ENCODE data around the gene MYBPC2.

Gene MYBPC2

GRCh38 chr19:50412419-50412818, 20.3 kb upstream of the MYBPC2 start:
- no peak for DNase-seq

GRCh38 chr19:50413096-50413495, 19.6 kb upstream of the MYBPC2 start:
- no peak for DNase-seq

GRCh38 chr19:50413531-50413930, 19.2 kb upstream of the MYBPC2 start:
- DNase-seq, result no peak

DNA sequence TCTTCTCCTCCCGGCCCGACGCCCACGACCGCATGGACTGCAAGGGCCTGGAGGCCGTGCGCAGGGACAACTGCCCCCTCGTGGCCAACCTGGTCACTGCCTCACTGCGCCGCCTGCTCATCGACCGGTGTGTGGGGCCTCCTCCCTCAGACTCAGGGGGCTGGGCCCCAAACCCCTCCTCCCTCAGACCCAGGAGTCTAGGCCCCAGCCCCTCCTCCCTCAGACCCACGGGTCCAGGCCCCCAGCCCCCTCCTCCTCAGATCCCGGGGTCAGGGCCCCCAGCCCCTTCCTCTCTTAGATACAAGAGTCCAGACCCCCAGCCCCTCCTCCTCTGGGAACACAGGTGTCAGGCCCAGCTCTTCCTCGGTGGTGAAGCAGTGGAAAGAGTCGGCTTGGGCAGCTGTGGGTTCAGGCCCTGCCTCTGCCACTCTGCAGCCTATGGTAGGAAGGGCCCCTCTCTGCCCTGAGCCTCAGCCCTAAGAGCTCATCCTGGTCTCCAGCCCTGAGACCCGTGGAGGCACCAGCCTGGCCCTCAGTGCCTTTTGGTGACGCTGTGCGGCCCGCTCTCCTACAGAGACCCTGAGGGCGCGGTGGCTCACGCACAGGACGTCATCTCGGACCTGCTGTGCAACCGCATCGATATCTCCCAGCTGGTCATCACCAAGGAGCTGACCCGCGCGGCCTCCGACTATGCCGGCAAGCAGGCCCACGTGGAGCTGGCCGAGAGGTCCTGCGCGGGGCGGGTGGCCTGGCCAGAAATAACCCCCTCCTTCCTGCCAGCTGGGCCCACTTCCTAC, 17.6 kb upstream of the MYBPC2 start:
- peak; percentile 64 to 76 for DNase-seq

GRCh38 chr19:50415661-50416033, 17.0 kb upstream of the MYBPC2 start:
- DNase-seq, result no peak

DNA sequence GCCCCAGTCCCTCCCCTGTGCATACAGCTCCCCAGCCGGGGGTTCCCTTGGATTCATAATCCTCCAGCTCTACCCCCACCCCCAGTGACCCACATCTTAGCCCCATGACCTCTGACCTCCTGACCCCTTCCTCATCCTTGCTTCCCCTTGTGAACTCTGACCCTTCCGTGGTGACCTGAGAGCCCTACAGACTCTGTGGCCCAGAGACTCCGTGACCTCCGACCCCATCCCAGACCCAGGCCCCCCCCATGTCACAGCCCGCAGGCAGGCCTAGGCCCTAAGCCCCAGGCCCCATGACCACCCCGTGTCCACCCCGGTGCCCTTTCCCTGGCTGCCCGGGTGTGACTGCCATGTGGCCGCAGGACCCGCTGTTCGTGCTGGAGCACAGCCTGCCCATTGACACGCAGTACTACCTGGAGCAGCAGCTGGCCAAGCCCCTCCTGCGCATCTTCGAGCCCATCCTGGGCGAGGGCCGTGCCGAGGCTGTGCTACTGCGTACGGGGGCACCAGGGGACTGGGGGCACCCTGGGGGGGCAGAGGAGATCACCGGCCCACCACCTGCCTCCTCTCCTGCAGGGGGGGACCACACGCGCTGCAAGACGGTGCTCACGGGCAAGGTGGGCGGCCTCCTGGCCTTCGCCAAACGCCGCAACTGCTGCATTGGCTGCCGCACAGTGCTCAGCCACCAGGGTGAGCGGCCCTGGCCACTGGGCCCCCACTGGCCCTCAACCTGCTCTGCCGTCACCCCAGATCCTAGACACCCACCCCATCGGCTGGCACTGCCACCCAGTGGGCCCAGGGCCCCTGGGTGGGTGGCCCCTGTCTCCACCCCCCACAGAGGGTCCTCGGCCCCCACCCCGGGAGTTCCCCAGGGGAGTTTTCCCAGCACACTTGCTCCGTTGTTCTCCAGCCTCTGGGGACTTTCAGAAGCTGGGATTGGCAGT, 16.4 kb upstream of the MYBPC2 start:
- DNase-seq, result no peak

GRCh38 chr19:50417111-50418081, 15.3 kb upstream of the MYBPC2 start:
- no peak for DNase-seq

DNA sequence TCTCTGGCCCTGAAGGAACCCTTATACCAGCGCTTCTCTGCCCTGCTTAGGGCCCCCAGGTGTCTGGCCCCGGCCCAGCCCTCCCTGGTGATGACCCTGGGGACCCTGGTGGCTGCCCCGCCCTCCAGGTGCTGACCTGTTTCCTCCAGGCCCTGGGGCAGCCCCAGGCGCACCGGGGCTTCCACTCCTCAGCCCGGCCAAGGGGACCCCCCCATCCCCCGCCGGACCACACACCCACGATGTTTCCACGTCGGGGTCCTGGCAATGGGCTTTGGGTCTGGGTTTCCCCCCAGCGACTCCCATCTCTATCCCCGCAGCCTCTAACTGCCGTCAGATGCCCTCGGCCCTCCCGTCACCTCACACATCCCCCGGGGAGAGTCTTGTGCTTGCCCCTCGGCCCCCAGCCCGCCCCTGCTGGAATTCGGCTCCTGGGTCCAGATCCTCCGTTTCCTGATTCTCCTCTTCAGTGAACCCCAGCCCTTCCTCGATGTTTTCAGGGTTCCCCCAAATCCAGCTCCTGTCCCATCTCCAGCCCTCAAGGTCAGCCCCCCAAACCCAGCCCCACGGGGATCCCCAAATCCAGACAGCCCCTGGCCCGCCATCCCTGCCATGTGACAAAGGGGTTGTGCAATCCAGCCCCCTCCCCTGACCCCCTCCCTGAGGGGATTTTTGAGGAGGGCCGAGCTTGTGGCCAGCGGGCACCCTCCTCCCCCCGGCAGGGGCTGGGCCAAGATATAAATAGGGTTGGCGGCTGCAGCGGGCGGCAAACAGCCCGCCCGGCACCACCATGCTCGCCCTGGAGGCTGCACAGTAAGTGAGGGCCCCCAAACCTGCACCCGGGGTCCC, 14.3 kb upstream of the MYBPC2 start, which contains the start of gene SPIB:
Gene SPIB, plus strand, starts transcription at position 763 of the 846 bp plus-strand sequence. Its CDS starts 25 bp downstream, at position 788.
- DNase-seq, result no peak

DNA sequence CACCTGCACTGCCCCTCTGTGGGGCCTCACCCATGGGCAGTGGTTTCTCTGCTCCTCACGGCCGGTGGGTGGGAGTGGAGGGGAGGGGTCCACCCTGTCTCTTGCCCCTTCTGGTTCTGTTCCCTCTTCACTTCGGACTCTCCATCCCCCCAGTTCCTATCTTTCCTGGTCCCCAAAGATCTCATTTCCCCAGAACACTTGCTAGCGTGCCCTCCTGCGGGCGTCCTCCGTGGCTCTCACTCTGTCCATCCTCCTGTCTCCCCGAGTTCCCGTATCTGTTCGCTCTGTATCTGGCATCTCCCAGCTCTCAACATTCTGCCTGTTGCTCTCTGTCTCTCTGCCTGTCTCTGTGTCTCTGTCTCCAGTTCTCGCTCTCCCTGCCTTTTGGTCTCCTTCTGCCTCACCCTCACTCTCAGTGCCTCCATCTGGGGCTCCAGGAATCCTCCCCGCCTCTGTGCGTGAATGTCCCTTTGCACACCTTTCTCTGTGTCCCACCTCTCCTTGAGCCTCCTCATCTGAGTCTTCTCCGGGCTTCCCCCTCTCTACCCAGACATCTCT, 13.6 kb upstream of the MYBPC2 start:
- no peak for DNase-seq

GRCh38 chr19:50419580-50420035, 13.1 kb upstream of the MYBPC2 start:
- no peak for DNase-seq

DNA sequence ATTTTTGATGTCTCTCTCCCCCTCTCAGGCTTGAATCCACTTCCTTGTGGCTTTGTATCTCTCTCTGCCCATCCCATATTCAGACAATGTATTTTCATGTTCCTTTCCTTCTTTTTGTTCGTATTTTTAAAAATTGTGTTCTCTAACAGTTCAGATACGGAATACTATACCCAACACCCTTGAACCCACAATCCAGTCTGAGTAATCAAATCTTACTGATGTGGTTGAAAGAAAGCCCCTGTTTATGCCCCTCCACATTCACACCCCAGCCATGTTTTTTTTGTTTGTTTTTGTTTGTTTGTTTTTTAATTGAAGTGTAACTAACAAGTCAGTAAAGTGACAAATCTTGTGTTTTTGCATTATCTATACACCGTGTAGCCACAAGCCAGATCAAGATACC, 12.6 kb upstream of the MYBPC2 start:
- DNase-seq, result no peak

DNA sequence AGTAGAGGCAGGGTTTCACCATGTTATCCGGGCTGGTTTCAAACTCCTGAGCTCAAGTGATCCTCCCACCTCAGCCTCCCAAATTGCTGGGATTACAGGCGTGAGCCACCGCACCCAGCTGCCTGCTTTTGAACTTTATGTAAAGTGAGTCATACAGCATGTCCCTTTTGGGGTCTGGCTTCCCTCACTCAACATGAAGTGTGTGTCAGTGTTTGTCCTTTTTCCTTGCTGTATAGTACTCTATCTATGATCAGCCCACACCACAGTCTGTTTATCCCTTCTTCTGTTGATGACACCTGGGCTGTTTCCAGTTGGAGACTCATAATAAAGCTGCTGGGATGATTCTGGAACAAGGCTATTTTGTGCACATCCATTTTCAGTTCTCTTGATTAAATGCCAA, 11.9 kb upstream of the MYBPC2 start:
- DNase-seq, result no peak

- no peak for DNase-seq
Measured at GRCh38 chr19:50422397-50423278, 10.1 kb upstream of the MYBPC2 start.

DNA sequence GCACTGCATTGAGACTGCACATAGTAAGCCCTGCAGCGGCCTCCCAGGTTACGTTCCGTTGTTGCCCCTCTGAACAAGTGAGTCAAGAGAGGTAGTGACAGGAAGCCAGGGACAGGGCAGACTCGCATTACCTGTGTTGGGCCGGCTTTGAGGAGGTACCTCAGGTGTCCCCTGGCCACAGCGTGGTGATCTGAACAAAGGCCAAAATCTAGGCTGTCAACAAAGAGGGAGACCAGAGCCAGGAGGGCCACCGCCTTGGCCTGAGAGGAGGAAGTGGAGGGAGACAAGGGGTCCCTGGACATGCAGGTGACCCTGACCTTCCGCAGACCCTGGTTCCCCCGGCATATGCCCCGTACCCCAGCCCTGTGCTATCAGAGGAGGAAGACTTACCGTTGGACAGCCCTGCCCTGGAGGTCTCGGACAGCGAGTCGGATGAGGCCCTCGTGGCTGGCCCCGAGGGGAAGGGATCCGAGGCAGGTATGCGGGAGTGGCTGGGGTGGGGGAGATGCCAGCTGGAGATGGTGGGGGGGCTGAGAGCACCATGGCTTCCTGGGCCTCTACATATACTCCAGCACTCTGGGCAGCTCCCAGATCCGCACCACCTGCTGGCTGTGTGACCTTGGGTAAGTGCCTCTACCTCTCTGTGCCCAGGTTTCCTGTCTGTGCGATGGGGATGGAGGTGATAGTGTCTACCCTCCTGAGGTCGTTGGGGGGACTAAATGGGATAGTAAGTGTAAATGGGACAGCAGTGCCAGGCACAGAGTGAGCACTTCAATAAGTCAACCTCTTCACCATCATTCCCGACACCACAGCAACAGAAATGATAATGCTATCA, 9.2 kb upstream of the MYBPC2 start:
- DNase-seq, result no peak

DNA sequence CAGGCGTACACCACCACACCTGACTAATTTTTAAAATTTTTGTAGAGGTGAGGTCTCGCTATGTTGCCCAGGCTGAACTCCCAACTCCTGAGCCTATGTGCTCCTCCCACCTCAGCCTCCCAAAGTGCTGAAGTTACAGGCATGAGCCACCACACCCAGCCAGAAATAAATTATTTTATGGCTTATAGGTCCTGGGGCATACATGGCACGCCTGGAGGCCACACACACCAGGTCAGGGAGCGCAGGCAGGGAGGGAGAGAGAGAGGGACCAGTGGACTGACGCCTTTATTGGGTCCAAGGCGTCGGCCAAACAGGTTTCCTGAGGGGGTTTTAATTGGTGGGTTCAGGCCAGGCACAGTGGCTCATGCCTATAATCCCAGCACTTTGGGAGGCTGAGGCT, 7.1 kb upstream of the MYBPC2 start:
- no peak for DNase-seq

DNA sequence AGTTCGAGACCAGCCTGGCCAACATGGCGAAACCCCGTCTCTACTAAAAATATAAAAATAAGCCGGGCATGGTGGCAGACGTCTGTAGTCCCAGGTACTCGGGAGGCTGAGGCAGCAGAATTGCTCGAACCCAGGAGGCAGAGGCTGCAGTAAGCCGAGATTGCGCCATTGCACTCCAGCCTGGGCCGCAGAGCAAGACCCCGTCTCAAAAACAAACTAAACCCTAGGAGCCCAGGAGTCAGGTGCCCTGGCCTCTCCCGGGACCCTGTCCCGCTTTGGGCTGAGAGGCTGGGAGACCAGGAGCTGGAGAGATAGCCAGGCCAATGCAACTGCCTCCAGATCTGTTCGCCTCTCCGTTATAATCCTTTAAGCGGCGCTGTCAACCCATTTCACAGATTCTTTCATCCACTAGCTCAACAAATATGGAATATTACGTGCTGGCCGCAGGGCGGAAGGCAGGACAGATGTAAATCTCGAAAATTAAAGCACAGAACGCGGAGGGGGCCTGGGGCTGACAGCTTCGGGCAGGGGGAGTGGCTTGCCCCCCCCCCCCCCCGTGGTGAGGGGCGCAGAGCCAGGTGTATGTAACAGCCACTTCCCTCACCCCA, 5.3 kb upstream of the MYBPC2 start:
- no peak for DNase-seq

GRCh38 chr19:50427997-50428425, 4.7 kb upstream of the MYBPC2 start:
- peak in 1 of 2 experiments; percentile 41 for DNase-seq

- DNase-seq, result no peak
Measured at GRCh38 chr19:50428772-50429463, 3.8 kb upstream of the MYBPC2 start.
